ENCODE results near the gene CCDC40.

Gene CCDC40

GRCh38 chr17:80114758-80115157 lies 78.3 kb downstream of the CCDC40 start:
- DNase-seq (ENCODE audit: low read depth), result no peak

- no peak for DNase-seq (ENCODE audit: low read depth)
Measured at GRCh38 chr17:80115159-80115558, 78.7 kb downstream of the CCDC40 start.

- DNase-seq (ENCODE audit: low read depth), result no peak
Measured at GRCh38 chr17:80116276-80116920, 80.0 kb downstream of the CCDC40 start.

GRCh38 chr17:80116921-80117380 lies 80.5 kb downstream of the CCDC40 start:
- DNase-seq (ENCODE audit: low read depth), result no peak

GRCh38 chr17:80117491-80118401 lies 81.3 kb downstream of the CCDC40 start:
- DNase-seq (ENCODE audit: low read depth), result no peak

- no peak for DNase-seq (ENCODE audit: low read depth)
Measured at GRCh38 chr17:80118601-80119270, 82.3 kb downstream of the CCDC40 start.

GRCh38 chr17:80119271-80119791 lies 82.9 kb downstream of the CCDC40 start:
- DNase-seq (ENCODE audit: low read depth), result no peak

- DNase-seq (ENCODE audit: low read depth), result no peak
Measured at GRCh38 chr17:80119839-80120238, 83.4 kb downstream of the CCDC40 start.

- no peak for DNase-seq (ENCODE audit: low read depth)
Measured at GRCh38 chr17:80122026-80122575, 85.7 kb downstream of the CCDC40 start.

GRCh38 chr17:80122926-80123505 lies 86.6 kb downstream of the CCDC40 start:
- no peak for DNase-seq (ENCODE audit: low read depth)

GRCh38 chr17:80123791-80124190 lies 87.3 kb downstream of the CCDC40 start:
- DNase-seq (ENCODE audit: low read depth), result no peak

- no peak for DNase-seq (ENCODE audit: low read depth)
Measured at GRCh38 chr17:80124351-80124981, 88.0 kb downstream of the CCDC40 start.

GRCh38 chr17:80125656-80126448 lies 89.4 kb downstream of the CCDC40 start:
- DNase-seq (ENCODE audit: low read depth), result no peak

GRCh38 chr17:80126449-80126715 lies 89.9 kb downstream of the CCDC40 start:
- DNase-seq (ENCODE audit: low read depth), result no peak

- DNase-seq (ENCODE audit: low read depth), result no peak
Measured at GRCh38 chr17:80129006-80129565, 92.6 kb downstream of the CCDC40 start.

GRCh38 chr17:80130992-80131391 lies 94.5 kb downstream of the CCDC40 start:
- DNase-seq (ENCODE audit: low read depth), result no peak

GRCh38 chr17:80132906-80133625 lies 96.6 kb downstream of the CCDC40 start:
- DNase-seq (ENCODE audit: low read depth), result no peak

- no peak for DNase-seq (ENCODE audit: low read depth)
Measured at GRCh38 chr17:80133626-80133970, 97.2 kb downstream of the CCDC40 start.

GRCh38 chr17:80137131-80137530 lies 100.7 kb downstream of the CCDC40 start:
- no peak for DNase-seq (ENCODE audit: low read depth)
